Measurements from ENCODE around the gene CATSPER3. TPM values are rescaled to one million over a fixed set of nuclear protein-coding genes. Genes with fewer than 3 reads are reported as not detected.

CATSPER3 gene
- total RNA-seq, 4 donors from 2014 or later = 0.56 TPM; not detected in 3

GRCh38 chr5:135009736-135010501 lies 42.2 kb downstream of the CATSPER3 start:
- H3K4me1 ChIP-seq = peaks cover 6 to 12% of the 10 kb centered on the region in 2 donors
- intact Hi-C loops (cut with DNase I) = no loop called here
- no peak for DNase-seq
- 93 to 100% methylated on average over 4 to 7 of the region's 11 CpGs for WGBS, 2 donors
- no peaks in the 10 kb centered on the region for H3K27me3 ChIP-seq
- no peak overlapping the region for H3K4me3 ChIP-seq (replicated peaks in 1 of 3)
- no peak overlapping the region for H3K27ac ChIP-seq
- H3K9me3 ChIP-seq = no peaks in the 10 kb centered on the region
- no peaks in the 10 kb centered on the region for H3K36me3 ChIP-seq
- no peak for TF ChIP-seq CTCF (IDR thresholded peaks at IDR 0.05)
- TF ChIP-seq POLR2A (IDR thresholded peaks at IDR 0.05) = no peak

- 82 to 91% methylated on average over 3 of the region's 3 CpGs for WGBS, 2 donors
- Histone ChIP-seq H3K4me3 (replicated peaks in 1 of 3) (no peak overlapping the region), H3K9me3 (no peaks in the 10 kb centered on the region), H3K27me3 (no peaks in the 10 kb centered on the region), H3K4me1 (peaks cover 8 to 16% of the 10 kb centered on the region in 2 donors), H3K36me3 (no peaks in the 10 kb centered on the region), H3K27ac (no peak overlapping the region)
- TF ChIP-seq POLR2A (IDR thresholded peaks at IDR 0.05) (no peak), CTCF (IDR thresholded peaks at IDR 0.05) (peak in 1 of 6 experiments; percentile 10)
- no peak for DNase-seq
- intact Hi-C loops (cut with DNase I) = no loop called here
Measured at GRCh38 chr5:135010502-135011354, 43.0 kb downstream of the CATSPER3 start.

- no peaks in the 10 kb centered on the region for H3K36me3 ChIP-seq
- no peak overlapping the region for H3K27ac ChIP-seq
- DNase-seq = no peak
- H3K9me3 ChIP-seq = no peaks in the 10 kb centered on the region
- TF ChIP-seq POLR2A (IDR thresholded peaks at IDR 0.05) = no peak
- no peak for TF ChIP-seq CTCF (IDR thresholded peaks at IDR 0.05)
- intact Hi-C loops (cut with DNase I) = no loop called here
- H3K27me3 ChIP-seq = no peaks in the 10 kb centered on the region
- 100% methylated on average over 2 of the region's 4 CpGs for WGBS, 2 donors
- peaks cover 8 to 16% of the 10 kb centered on the region in 2 donors for H3K4me1 ChIP-seq
- H3K4me3 ChIP-seq (replicated peaks in 1 of 3) = no peak overlapping the region
Measured at GRCh38 chr5:135011355-135012032, 43.8 kb downstream of the CATSPER3 start.

GRCh38 chr5:135012033-135012588 lies 44.4 kb downstream of the CATSPER3 start:
- DNase-seq = no peak
- H3K27me3 ChIP-seq = no peaks in the 10 kb centered on the region
- WGBS, 2 donors = 100% methylated on average over 1 of the region's 2 CpGs
- no peaks in the 10 kb centered on the region for H3K36me3 ChIP-seq
- no peaks in the 10 kb centered on the region for H3K9me3 ChIP-seq
- intact Hi-C loops (cut with DNase I) = no loop called here
- H3K27ac ChIP-seq = no peak overlapping the region
- no peak overlapping the region for H3K4me3 ChIP-seq (replicated peaks in 1 of 3)
- no peak for TF ChIP-seq POLR2A (IDR thresholded peaks at IDR 0.05)
- TF ChIP-seq CTCF (IDR thresholded peaks at IDR 0.05) = no peak
- H3K4me1 ChIP-seq = peaks cover 8 to 16% of the 10 kb centered on the region in 2 donors
